ENCODE measurements around the gene HSF4. TPM values are rescaled to one million over a fixed set of nuclear protein-coding genes. Genes with fewer than 3 reads are reported as not detected.

Gene HSF4
- total and polyA plus RNA-seq, 12 donors, result 9.1 to 199 (median 38.6) TPM

DNA sequence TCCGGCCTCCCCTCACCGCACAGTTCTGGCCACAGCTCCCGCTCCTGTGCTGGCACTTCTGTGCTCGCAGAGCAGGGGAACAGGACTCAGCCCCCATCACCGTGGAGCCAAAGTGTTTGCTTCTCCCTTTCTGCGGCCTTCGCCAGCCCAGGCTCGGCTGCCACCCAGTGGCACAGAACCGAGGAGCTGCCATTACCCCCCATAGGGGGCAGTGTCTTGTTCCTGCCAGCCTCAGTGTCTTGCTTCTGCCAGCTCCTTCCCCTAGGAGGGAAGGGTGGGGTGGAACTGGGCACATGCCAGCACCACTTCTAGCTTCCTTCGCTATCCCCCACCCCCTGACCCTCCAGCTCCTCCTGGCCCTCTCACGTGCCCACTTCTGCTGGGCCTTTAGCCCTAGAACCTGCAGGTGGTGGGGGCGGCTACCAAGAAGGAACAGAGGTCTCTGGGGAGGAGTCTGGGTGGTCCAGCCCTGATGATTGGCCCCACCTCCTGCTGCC is 33.7 kb downstream of the HSF4 start:
- peak; percentile 24 to 60 (median 44) for ATAC-seq
- H3K36me3 ChIP-seq, result peaks cover 3 to 97% (median 49%) of the 10 kb centered on the region in 9 donors
- no peak overlapping the region for H3K4me3 ChIP-seq
- 61% methylated on average over 12 of the region's 12 CpGs for WGBS, 2 donors
- TF ChIP-seq, protein P1, sequence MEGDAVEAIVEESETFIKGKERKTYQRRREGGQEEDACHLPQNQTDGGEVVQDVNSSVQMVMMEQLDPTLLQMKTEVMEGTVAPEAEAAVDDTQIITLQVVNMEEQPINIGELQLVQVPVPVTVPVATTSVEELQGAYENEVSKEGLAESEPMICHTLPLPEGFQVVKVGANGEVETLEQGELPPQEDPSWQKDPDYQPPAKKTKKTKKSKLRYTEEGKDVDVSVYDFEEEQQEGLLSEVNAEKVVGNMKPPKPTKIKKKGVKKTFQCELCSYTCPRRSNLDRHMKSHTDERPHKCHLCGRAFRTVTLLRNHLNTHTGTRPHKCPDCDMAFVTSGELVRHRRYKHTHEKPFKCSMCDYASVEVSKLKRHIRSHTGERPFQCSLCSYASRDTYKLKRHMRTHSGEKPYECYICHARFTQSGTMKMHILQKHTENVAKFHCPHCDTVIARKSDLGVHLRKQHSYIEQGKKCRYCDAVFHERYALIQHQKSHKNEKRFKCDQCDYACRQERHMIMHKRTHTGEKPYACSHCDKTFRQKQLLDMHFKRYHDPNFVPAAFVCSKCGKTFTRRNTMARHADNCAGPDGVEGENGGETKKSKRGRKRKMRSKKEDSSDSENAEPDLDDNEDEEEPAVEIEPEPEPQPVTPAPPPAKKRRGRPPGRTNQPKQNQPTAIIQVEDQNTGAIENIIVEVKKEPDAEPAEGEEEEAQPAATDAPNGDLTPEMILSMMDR (IDR thresholded peaks at IDR 0.05), result peak; percentile 17 to 75 (median 61)
- intact Hi-C loops (cut with DNase I), result no loop called here
- H3K27me3 ChIP-seq, result no peaks in the 10 kb centered on the region
- no peaks in the 10 kb centered on the region for H3K9me3 ChIP-seq
- DNase-seq, result no peak
- peaks cover 4 to 45% (median 19%) of the 10 kb centered on the region in 9 donors for H3K4me1 ChIP-seq
- H3K27ac ChIP-seq, result no peak overlapping the region

DNA sequence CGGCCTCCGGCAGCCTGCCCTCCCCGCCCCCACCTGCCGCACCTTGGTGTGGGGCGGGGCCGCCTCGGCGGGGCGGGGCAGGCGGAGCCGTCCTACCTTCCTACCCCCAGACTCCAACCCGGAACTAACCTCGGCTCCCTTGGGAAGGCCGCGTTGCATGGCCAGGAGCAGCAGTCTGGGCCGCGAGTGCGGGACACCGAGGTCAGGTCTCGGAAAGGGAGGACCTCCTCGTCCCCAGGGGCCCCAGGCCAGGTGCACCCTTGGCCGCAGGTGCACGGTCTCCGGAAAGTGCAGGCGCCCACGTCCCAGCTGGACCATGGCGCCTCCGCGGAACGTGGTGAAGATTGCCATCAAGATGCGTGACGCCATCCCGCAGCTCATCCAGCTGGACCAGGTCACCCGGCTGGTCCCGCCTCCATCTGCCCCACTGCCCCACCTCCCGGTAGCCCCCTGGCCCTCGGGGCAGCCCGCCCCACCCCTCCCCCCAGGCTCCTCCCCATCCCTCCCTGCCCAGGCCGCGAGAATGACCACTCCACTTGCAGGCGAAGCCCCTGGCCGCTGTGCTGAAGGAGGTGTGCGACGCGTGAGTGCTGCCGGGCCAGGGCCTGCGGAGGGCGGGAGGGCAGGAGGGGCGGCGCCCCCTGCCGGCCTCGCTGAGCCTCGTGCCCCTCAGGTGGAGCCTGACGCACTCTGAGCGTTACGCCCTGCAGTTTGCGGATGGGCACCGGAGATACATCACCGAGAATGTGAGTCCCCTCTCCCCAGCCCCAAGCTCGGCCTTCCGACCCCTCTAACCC is 34.7 kb downstream of the HSF4 start, which contains the start of gene ELMO3:
TSS of gene ELMO3 (plus strand) at position 121 of the 797 bp plus-strand sequence. CDS start at position 317, 196 bp downstream.
- ATAC-seq, result peak in 7 of 8 donors; percentile 5 to 21 (median 12)
- Histone ChIP-seq H3K36me3 (peaks cover 3 to 97% (median 43%) of the 10 kb centered on the region in 9 donors), H3K4me1 (peaks cover 0 to 36% (median 11%) of the 10 kb centered on the region in 9 donors), H3K27me3 (no peaks in the 10 kb centered on the region), H3K27ac (no peak within 1 kb of the TSS), H3K4me3 (no peak within 1 kb of the TSS), H3K9me3 (no peaks in the 10 kb centered on the region)
- WGBS, 2 donors, result 50 to 59% methylated on average over 58 to 61 of the region's 61 CpGs
- intact Hi-C loops (cut with DNase I), result no loop called here
- DNase-seq, result no peak
- TF ChIP-seq, protein P1 (IDR thresholded peaks at IDR 0.05), result peak in 8 of 9 donors; percentile 14 to 48 (median 30)

DNA sequence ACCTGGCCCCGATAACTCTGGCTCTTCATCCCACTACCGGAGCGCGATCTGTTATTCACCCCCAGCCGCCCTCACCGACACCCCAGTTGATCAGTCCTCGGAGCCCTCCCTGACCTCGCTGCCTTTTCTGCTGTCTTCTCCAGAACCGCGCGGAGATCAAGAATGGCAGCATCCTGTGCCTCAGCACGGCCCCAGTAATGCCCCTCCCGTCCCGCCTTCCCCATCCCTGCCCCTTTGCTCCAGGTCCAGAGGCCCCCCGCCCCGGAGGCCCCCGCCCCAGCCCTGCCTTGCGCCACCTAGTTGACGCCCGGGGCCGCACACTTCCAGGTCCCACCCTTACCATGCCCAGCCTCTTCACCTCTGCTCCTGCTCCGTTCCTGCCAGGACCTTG is 35.3 kb downstream of the HSF4 start:
- peak in 3 of 8 donors; percentile 4 to 15 (median 7) for ATAC-seq
- TF ChIP-seq, protein P1 (IDR thresholded peaks at IDR 0.05), result peak in 1 of 9 donors; percentile 18
- H3K36me3 ChIP-seq, result peaks cover 3 to 93% (median 37%) of the 10 kb centered on the region in 9 donors
- H3K4me1 ChIP-seq, result peaks cover 0 to 30% (median 11%) of the 10 kb centered on the region in 9 donors
- H3K27ac ChIP-seq, result no peak overlapping the region
- intact Hi-C loops (cut with DNase I), result no loop called here
- DNase-seq, result no peak
- 43 to 50% methylated on average over 22 of the region's 22 CpGs for WGBS, 2 donors
- H3K27me3 ChIP-seq, result no peaks in the 10 kb centered on the region
- H3K9me3 ChIP-seq, result no peaks in the 10 kb centered on the region
- no peak overlapping the region for H3K4me3 ChIP-seq

DNA sequence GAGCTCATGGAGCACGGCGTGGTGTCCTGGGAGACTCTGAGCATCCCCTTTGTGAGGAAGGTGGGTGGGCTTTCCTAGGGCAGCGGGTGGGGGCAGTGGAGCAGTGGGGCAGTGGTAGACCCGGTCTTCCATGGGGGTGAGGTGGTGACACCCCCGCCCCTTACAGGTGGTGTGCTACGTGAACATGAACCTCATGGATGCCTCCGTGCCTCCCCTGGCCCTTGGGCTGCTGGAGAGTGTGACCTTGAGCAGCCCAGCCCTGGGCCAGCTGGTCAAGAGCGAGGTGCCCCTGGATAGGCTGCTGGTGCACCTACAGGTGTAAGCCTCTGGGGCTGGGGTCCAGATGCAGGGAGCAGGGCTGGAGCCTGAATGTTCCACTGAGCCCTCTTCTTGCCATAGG is 35.9 kb downstream of the HSF4 start:
- DNase-seq (no peak), ATAC-seq (no peak)
- TF ChIP-seq, protein P1 (IDR thresholded peaks at IDR 0.05), result no peak
- peaks cover 0 to 28% (median 11%) of the 10 kb centered on the region in 9 donors for H3K4me1 ChIP-seq
- no peak overlapping the region for H3K4me3 ChIP-seq
- no peaks in the 10 kb centered on the region for H3K9me3 ChIP-seq
- H3K27me3 ChIP-seq, result no peaks in the 10 kb centered on the region
- intact Hi-C loops (cut with DNase I), result no loop called here
- 87 to 94% methylated on average over 8 of the region's 8 CpGs for WGBS, 2 donors
- H3K27ac ChIP-seq, result no peak overlapping the region
- peaks cover 3 to 87% (median 30%) of the 10 kb centered on the region in 9 donors for H3K36me3 ChIP-seq
